Gastroesophageal sphincter (tissue), 4 donors: ENCODE results near the gene ZMYND11. TPM values are rescaled to one million over a fixed set of nuclear protein-coding genes. Genes with fewer than 3 reads are reported as not detected.

Experiments used
- small RNA-seq, 4 donors: library from RNA; depleted of rRNA; stranded (forward); fragments of <200 nt; gene quantifications; one replicate each; pipeline ENCODE3, GENCODE V24; 2016
- total RNA-seq, 4 donors: library from RNA; depleted of rRNA; stranded (reverse); fragments of >200 nt; gene quantifications; one replicate each; pipeline ENCODE4 v1.1.0, GENCODE V29; 2016

The ZMYND11 gene
- total RNA-seq, 4 donors from 2014 or later = 131 to 176 (median 166) TPM

Small RNAs within 50 kb of the gene (small RNA-seq; reads per million reads assigned to genes)
- gene RNA5SP297 (0 to 0.27 (median 0) reads per million in 4 donors), gene RNA5SP298 (0 to 2.5 (median 1.5) reads per million in 4 donors)

Other genes with a start within 250 kb of the ZMYND11 start
- not detected for gene TUBB8, start 86.2 kb upstream of the ZMYND11 start, total RNA-seq